ENCODE measurements around the gene PBXIP1.

The PBXIP1 gene, protein sequence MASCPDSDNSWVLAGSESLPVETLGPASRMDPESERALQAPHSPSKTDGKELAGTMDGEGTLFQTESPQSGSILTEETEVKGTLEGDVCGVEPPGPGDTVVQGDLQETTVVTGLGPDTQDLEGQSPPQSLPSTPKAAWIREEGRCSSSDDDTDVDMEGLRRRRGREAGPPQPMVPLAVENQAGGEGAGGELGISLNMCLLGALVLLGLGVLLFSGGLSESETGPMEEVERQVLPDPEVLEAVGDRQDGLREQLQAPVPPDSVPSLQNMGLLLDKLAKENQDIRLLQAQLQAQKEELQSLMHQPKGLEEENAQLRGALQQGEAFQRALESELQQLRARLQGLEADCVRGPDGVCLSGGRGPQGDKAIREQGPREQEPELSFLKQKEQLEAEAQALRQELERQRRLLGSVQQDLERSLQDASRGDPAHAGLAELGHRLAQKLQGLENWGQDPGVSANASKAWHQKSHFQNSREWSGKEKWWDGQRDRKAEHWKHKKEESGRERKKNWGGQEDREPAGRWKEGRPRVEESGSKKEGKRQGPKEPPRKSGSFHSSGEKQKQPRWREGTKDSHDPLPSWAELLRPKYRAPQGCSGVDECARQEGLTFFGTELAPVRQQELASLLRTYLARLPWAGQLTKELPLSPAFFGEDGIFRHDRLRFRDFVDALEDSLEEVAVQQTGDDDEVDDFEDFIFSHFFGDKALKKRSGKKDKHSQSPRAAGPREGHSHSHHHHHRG

GRCh38 chr1:154955718-154956543, at the start of gene PBXIP1:
PBXIP1 (minus strand) TSS chr1:154956099; CDS start chr1:154953721, 2,378 bp downstream.
- DNase-seq (ENCODE audit: low read depth in 2 of 2): peak; percentile 74 to 77

DNA sequence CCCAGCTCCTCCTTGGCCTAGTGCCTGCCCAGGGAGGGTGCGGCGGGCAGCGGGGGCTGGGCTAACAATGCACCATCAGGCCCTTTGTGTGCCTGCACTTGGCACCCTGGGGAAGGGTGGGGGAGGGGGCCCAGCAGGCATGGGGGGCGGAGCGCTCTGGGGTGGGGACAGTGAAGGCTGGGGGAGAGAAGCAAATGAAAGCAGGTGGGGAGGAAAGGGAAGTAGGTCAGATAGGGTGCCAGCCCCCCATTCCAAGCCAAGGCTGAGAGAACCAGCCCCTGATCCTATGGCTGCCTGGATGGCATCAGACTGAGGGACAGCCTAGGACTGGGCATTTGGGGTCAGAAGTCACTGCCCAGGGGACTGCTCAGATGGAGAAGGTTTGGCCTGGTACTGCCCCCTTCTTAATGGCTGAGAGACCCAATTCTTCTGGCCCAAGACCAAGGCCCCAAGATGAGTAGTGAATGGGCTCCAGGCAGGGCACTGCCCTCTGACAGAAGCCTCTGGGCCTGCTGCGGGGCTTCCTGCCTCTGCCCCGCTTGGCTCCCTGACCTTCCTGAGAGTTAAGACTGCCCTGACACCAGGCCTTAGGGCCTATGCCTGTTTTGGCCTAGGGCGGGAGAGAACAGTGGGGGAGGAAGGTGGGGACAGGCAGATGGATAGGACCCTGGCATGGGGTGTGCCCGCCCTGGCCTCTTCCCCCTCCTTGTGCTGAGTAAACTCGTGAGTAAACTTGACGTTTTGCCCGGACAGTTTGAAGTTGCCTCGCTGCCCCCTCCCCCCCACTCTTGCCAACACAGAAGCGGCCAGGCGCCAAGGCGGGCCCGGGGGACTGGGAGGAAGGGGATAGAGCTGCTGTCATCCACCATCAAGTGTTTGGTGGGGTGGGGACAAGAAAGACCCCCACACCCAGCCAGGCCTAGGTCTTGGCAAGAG, 49.4 kb upstream of the PBXIP1 start:
- no peak for DNase-seq (ENCODE audit: low read depth in 2 of 2)

DNA sequence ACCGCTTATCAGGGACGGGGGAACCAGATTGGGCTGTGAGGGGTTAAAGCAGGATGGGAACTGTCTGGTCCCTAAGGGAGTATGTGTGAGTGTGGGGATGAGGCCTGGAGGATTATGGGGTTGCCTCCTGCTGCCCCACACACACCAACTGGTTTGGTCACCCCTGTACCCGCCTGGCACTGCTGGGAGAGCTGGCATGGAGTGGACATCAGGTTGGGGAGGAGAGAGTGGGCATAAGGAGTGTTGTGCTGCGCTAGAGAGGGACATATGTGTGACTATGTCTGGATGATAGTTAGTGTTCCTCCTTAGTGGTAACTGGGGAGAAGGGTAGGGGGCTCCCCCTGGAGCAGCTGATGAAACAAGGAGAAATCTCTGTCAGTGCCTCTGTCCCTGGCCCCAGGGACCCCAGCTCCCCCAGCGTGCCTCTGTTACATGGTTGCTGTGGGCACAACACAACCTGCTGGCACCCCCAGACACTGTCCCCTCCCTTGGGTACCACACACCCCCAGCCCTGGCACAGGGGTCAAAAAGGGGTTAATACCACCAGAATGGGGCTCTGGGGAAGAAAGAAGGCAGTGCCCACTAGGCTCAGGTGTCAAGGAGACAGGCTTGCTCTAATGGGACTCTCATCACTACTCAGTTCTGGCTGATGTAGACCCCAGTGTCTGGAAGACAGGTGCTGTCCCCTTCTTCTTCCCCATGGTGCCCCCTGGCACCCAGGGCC, 48.6 kb upstream of the PBXIP1 start:
- no peak for DNase-seq (ENCODE audit: low read depth in 2 of 2)

- DNase-seq (ENCODE audit: low read depth in 2 of 2): no peak
These were observed 48.0 kb upstream of the PBXIP1 start for GRCh38 chr1:155003766-155004351.

DNA sequence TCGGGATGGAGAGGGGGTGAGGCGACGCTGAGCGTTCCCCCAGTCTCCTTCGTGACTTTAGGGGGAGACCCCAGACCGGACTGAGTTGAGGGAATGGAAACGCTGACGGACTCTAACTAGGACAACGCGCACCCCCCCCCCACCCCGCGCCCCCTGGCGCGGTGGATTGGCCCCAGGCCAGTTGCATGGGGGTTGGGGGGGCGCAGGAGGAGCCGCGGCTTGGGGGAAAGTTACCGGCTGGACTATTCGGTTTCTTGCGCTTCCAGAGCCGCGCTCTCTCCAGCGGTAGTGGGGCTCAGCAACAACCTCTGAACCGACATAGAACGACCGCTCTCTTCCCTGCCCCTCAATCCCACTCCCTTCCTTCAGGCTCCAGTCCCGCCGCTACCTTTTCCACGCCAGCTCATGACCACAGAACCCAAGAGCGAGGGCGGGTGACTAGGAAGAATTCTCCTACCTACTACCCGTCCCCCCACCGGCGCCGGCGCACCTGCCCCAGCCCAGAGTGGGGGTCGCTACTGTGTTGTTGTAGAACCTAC, 47.4 kb upstream of the PBXIP1 start:
- DNase-seq (ENCODE audit: low read depth in 2 of 2): no peak

DNA sequence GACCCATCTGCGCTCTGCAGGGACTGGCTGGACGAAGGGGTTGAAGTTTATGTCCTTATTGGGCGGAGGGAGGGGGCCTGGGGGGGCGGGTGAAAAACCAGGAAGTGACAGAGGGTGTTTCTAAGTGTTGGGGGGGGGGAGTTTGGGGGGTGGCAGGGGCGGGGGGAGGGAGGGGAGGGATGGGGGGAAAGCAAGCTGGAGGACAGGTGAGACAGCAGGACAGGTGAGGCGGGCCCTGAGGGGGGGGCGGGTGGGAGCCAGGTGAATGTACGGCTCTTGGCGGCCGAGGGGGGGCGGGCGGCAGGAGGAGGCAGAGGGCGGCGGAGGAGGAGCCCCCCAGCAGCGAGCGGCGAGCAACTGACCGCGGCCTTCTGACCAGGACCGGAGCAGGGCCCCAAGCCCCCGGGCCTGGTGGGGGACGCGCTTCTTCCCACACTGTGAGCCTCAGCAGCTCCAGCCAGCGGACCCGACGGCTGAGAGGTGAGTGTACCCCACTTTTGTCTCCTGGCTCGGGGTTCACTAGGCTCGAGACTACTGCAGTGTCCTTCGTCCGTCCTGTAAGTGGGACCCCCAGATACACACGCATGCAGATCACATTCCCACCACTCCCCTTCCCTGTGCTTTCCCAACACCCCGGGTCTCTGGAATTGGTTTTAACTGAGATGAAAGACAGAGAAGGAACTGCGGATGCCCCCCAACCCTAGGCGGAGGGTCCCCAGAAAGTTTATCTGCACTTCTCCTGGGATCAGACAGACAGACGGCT, 46.7 kb upstream of the PBXIP1 start, which contains the start of gene ZBTB7B:
ZBTB7B (plus strand) TSS at position 339 of the 763 bp plus-strand sequence. CDS start 11,859 bp downstream, outside the sequence.
- DNase-seq (ENCODE audit: low read depth in 2 of 2): no peak

GRCh38 chr1:155001675-155002463, 46.0 kb upstream of the PBXIP1 start:
- DNase-seq (ENCODE audit: low read depth in 2 of 2): peak; percentile 95 to 96

DNA sequence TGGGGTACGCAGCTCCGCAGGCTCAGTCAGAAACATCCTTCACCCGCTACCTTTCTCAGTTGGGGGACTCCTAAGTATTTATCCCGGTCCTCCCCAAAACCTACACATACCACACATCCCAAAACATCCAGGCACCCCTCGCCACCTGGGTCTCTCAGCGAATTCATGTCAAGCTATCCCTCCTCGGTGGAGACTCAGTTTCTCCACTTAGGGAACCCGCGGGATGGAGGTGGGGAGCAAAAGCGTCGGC, 45.5 kb upstream of the PBXIP1 start:
- no peak for DNase-seq (ENCODE audit: low read depth in 2 of 2)

DNA sequence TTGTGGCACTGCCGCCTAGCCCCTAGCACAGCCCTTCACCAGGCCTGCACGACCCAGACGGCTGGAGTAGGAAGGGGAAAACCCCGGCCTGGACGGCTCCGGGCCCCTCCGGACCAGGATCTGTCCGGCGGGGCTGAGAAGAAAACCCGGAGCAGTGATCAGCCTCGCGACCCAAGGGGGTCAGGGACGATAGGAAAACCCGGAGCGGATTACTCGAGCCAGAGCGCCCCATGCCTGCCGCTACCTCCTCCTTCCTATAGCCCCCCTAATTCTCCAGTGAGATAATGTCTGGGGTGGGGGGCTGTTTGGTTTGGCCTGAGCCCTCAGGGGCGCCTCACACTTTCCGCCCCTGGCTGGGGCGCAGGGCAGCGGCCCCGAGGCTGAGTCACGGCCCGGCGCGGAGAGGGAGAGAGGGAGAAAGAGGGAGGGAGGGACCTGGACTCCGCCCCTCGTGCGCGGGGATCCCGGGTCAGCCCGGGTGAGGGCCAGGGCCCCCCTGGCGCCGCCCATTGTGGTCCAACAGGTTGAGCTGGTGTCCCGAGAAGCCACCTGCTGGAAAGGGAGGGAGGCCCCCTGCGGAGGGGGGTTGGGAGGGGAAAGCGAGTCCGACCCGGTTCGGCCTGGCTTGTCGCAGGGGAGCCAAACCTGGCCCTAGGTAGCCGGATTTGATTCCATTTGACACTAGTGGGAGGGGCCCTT, 45.0 kb upstream of the PBXIP1 start:
- peak; percentile 47 to 53 for DNase-seq (ENCODE audit: low read depth in 2 of 2)

- DNase-seq (ENCODE audit: low read depth in 2 of 2): no peak
These were observed 44.5 kb upstream of the PBXIP1 start for GRCh38 chr1:155000411-155000725.

DNA sequence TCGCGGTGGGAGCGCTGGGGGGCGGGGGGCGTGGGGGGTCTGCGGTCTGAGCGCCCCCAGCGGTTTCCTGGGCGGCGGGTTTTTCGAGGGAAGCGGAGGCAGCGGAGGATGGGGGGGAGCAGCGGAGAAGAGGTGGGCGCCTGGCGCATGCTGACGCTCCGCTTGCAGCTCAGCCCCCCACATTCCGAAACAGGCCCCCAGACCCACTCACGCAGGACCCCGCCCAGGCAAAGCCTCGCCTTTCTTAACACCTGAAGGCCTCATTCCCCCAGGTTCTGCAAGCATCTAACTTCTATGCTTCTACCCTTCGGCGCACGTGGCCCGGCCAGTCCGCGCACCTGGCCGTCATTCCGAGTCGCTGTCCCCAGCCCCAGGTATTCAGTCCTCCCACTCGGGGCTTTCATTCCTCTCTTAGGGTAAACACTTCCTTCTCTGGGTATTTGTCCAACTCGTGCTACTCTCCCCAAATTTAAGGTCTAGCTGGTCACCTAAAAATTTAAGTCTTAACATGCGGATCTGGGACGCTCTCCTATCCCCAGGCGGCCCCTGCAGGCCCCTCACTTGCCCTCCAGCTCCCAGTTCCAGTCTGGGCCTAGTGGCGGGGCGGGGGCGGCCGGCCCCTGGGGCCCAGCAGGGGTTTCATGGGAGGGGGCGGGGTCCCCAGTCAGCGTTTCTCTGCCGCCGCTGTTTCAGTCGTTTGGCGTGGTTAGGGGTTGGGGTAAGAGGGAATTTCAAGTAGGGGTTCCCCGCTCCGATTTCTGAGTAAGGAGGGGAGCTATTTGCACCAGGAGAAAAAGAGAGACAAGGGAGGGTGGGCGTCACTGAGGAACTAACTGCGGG, 43.9 kb upstream of the PBXIP1 start:
- no peak for DNase-seq (ENCODE audit: low read depth in 2 of 2)

DNA sequence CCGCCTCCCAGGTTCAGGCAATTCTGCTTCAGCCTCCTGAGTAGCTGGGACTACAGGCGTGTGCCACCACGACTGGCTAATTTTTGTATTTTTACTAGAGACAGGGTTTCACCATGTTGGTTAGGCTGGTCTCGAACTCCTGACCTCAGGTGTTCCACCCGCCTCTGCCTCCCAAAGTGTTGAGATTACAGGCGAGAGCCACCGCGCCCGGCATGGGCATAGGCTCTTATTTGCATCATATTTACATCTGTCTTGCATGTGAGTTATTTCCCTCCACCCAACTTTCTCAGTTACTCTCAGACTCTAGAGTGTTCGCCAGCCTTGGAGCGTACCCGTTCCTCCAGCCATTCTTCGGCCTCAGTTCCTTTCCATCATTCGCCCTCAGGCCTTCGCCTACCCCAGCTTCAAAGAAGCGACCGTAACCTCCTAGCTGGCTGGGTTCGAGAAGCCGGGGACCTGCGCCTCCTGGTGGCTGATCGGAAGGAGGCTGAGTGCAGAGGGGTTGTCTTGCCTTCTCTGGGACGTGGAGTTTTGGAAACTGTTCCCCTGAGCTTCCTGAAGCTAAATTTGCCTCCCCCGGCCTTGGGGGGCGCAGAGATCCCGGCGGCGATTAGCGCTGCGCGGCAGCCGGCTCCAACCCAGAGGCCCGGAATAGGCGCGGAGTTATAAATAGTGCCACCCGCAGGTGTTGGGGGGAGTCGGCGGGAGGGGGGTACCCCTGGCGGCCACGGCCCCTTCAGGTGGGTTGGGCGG, 43.1 kb upstream of the PBXIP1 start:
- DNase-seq (ENCODE audit: low read depth in 2 of 2): peak in 1 of 2 experiments; percentile 40

DNA sequence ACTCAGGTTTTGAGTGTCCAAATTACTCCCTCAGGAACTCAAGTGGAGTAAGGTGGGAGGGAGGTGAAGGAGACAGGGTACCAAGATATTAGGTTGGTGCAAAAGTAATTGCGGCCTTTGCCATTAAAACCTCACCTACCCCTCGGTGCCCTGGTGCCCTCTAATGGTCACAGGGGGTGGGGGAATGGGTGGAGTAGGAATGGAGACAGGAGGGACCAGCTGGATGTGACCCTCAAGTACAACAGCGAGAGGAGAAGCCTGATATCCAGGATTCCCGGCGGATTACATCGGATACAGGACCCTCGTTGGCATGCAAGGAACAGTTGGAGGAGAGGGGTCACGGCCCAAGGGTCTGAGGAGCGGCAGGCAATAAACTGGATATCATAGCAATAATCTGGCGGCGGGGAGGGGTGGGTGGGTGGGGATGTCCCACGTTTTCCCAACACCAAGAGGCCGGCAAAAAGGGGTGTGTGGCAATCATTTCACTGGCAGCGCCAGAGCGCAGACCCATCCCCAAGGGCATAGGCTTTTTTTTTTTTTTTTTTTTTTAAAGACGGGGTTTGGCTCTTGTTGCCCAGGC, 42.4 kb upstream of the PBXIP1 start:
- DNase-seq (ENCODE audit: low read depth in 2 of 2): no peak

GRCh38 chr1:154996966-154997701, 41.2 kb upstream of the PBXIP1 start:
- no peak for DNase-seq (ENCODE audit: low read depth in 2 of 2)

Measured in fibroblast of skin of left biceps (primary cell).